SK-N-SH treated with all-trans-retinoic acid at 6 μM for 48 hours (cell line): ENCODE data around the gene TMEM235.

Source experiments
- ARNTL ChIP-seq: fragments of 450-650 bp; formaldehyde crosslinking; IDR thresholded peaks from 2 replicates; pipeline ENCODE4 v1.5.0; 2020; ENCODE audit warnings: low read depth, mild to moderate bottlenecking, moderate library complexity, borderline replicate concordance
- BACH2 ChIP-seq: fragments of 250-450 bp; sonication (Bioruptor Pico); IDR thresholded peaks from 2 replicates; pipeline ENCODE4 v1.9.0; 2021; ENCODE audit warnings: mild to moderate bottlenecking, borderline replicate concordance
- CREB5 ChIP-seq: fragments of 250-450 bp; sonication (Bioruptor Pico); IDR thresholded peaks from 2 replicates; pipeline ENCODE4 v1.5.1; 2020; ENCODE audit warnings: low read depth, mild to moderate bottlenecking, moderate library complexity
- CSRNP3 ChIP-seq: fragments of 250-450 bp; sonication (Bioruptor Pico); IDR thresholded peaks from 2 replicates; pipeline ENCODE4 v1.5.1; 2021; ENCODE audit warnings: mild to moderate bottlenecking, moderate library complexity
- ESRRG ChIP-seq: fragments of 250-450 bp; sonication (Bioruptor Pico); IDR thresholded peaks from 2 replicates; pipeline ENCODE4 v1.6.1; 2021; ENCODE audit warnings: mild to moderate bottlenecking
- GLIS3 ChIP-seq: fragments of 250-450 bp; sonication (Bioruptor Pico); IDR thresholded peaks from 2 replicates; pipeline ENCODE4 v1.5.0; 2020; ENCODE audit warnings: mild to moderate bottlenecking, moderate library complexity
- ISL1 ChIP-seq: fragments of 250-450 bp; sonication (Bioruptor Pico); IDR thresholded peaks from 2 replicates; pipeline ENCODE4 v2.1.2; 2022; ENCODE audit warnings: mild to moderate bottlenecking, moderate library complexity
- PATZ1 ChIP-seq: fragments of 250-450 bp; sonication (Bioruptor Pico); IDR thresholded peaks from 2 replicates; pipeline ENCODE4 v1.8.0; 2020; ENCODE audit warnings: mild to moderate bottlenecking, moderate library complexity, borderline replicate concordance
- RARB ChIP-seq: fragments of 250-450 bp; sonication (Bioruptor Pico); IDR thresholded peaks from 2 replicates; pipeline ENCODE4 v1.8.0; 2021; ENCODE audit warnings: mild to moderate bottlenecking, moderate library complexity
- TOX ChIP-seq: fragments of 250-450 bp; sonication (Bioruptor Pico); IDR thresholded peaks from 2 replicates; pipeline ENCODE4 v1.8.0; 2021; ENCODE audit warnings: mild to moderate bottlenecking, moderate library complexity, borderline replicate concordance
- ZFP3 ChIP-seq: fragments of 250-450 bp; sonication (Bioruptor Pico); IDR thresholded peaks from 2 replicates; pipeline ENCODE4 v1.5.0; 2020; ENCODE audit warnings: mild to moderate bottlenecking, moderate library complexity
- ZFP30 ChIP-seq: fragments of 450-650 bp; formaldehyde crosslinking; IDR thresholded peaks from 2 replicates; pipeline ENCODE4 v1.5.0; 2022; ENCODE audit warnings: mild to moderate bottlenecking, moderate library complexity
- ZNF70 ChIP-seq: fragments of 450-650 bp; formaldehyde crosslinking; IDR thresholded peaks from 2 replicates; pipeline ENCODE4 v1.5.0; 2020; ENCODE audit warnings: mild to moderate bottlenecking, moderate library complexity
- ZNF8 ChIP-seq: fragments of 450-650 bp; formaldehyde crosslinking; IDR thresholded peaks from 2 replicates; pipeline ENCODE4 v1.5.0; 2020; ENCODE audit warnings: mild to moderate bottlenecking, moderate library complexity

- TF ChIP-seq ESRRG (CRISPR knock-in tag) (no peak), ZFP30 (CRISPR knock-in tag) (no peak), ZNF70 (no peak), CREB5 (CRISPR knock-in tag) (no peak), RARB (no peak), GLIS3 (CRISPR knock-in tag) (no peak), ARNTL (no peak), ZFP3 (CRISPR knock-in tag) (no peak), PATZ1 (CRISPR knock-in tag) (no peak), ZNF8 (CRISPR knock-in tag) (no peak), BACH2 (CRISPR knock-in tag) (no peak), TOX (no peak), CSRNP3 (CRISPR knock-in tag) (no peak), ISL1 (CRISPR knock-in tag) (no peak)
These were observed 10.0 kb downstream of the TMEM235 start for GRCh38 chr17:78241277-78242023.
